HCT116 (cell line): ENCODE measurements around the gene CGB1. TPM values are rescaled to one million over a fixed set of nuclear protein-coding genes. Genes with fewer than 3 reads are reported as not detected.

Source experiments
- ATAC-seq: fragments of 200-7000 bp; cut with Tn5 transposase; 2 replicates; pipeline ENCODE4 v1.9.1; 2020; ENCODE audit warnings: mild to moderate bottlenecking, moderate library complexity
- BruUV-seq: library from RNA; stranded (reverse); fragments of 400-500 nt; replicated peaks from 2 replicates; lab custom pipeline; 2021; lab: Mats Ljungman, UMichigan
- CTCF ChIA-PET: fragments of 300-600 bp; sonication (Branson Sonifier 250); formaldehyde crosslinking; loops from one replicate; lab custom pipeline; 2021; ENCODE audit warnings: antibody characterized with exemption; lab: Charles Lee
- POLR2A ChIA-PET: fragments of 300-600, 350-600 bp; sonication (Branson Sonifier 250); formaldehyde crosslinking; loops from one replicate; lab custom pipeline; 2021; ENCODE audit warnings: antibody characterized with exemption; lab: Charles Lee
- RAD21 ChIA-PET, 2 experiments: fragments of 300-600 bp; sonication (Branson Sonifier 250); formaldehyde crosslinking; loops; one replicate each; lab custom pipeline; 2023; ENCODE audit warnings: low total read pairs in 2 of 2; ENCODE audit not compliant: uncharacterized antibody in 2 of 2, unreplicated experiment in 2 of 2, low non-redundant PET in 1 of 2; lab: Charles Lee
- DNase-seq: peaks from one replicate; pipeline ENCODE4 v3.0.0-alpha.2; 2010; ENCODE audit warnings: low read depth, low spot score
- H2AFZ ChIP-seq: fragments of 200-600 bp; shearing (Covaris generic), sonication (generic); 2 replicates; pipeline ENCODE4 v1.6.1; 2017; ENCODE audit warnings: low read depth, mixed run types, mixed read lengths, antibody characterized with exemption, low read length; ENCODE audit not compliant: poor library complexity, severe bottlenecking
- H3K27ac ChIP-seq: 2 replicates; pipeline ENCODE4 v1.5.1; 2012; ENCODE audit warnings: low read depth, low read length
- H3K27me3 ChIP-seq: fragments of 200-600 bp; sonication (generic); 2 replicates; pipeline ENCODE4 v1.6.1; 2016; ENCODE audit warnings: mixed run types, low read length, mixed read lengths; ENCODE audit not compliant: insufficient read depth
- H3K36me3 ChIP-seq, 2 experiments: fragments of 200-500 bp in 1 of 2; fragments of 200-600 bp in 1 of 2; sonication (Bioruptor generic) in 1 of 2; sonication (generic) in 1 of 2; 2 replicates each; pipeline versions ENCODE4 v1.5.1 to v1.6.1; 2014 to 2016; ENCODE audit warnings: low read length in 2 of 2, inconsistent platforms in 1 of 2, mixed read lengths in 1 of 2, mixed run types in 1 of 2; ENCODE audit not compliant: insufficient read depth in 2 of 2, control insufficient read depth in 1 of 2
- H3K4me1 ChIP-seq, 2 experiments: fragments of 200-600 bp in 1 of 2; sonication (generic) in 1 of 2; 2 replicates each; pipeline versions ENCODE4 v1.5.1 to v1.6.1; 2012 to 2017; ENCODE audit warnings: low read length in 2 of 2, inconsistent platforms in 1 of 2, mild to moderate bottlenecking in 1 of 2, mixed read lengths in 1 of 2, mixed run types in 1 of 2, moderate library complexity in 1 of 2; ENCODE audit not compliant: insufficient read depth in 2 of 2, control insufficient read depth in 1 of 2
- H3K4me2 ChIP-seq: fragments of 200-600 bp; sonication (generic); 2 replicates; pipeline ENCODE4 v1.6.1; 2017; ENCODE audit warnings: mixed run types, low read length, mixed read lengths
- H3K4me3 ChIP-seq, 2 experiments: fragments of 200-600 bp in 1 of 2; sonication (generic) in 1 of 2; replicated peaks in 1 of 2; 2 replicates each; pipeline ENCODE4 v1.5.1; 2011 to 2016; ENCODE audit warnings: low read length in 2 of 2, control low read depth in 1 of 2, low read depth in 1 of 2, mild to moderate bottlenecking in 1 of 2, mixed read lengths in 1 of 2, mixed run types in 1 of 2
- H3K79me2 ChIP-seq: fragments of 200-600 bp; sonication (generic); 2 replicates; pipeline ENCODE4 v1.6.1; 2017; ENCODE audit warnings: mild to moderate bottlenecking, mixed run types, low read length, moderate library complexity, mixed read lengths; ENCODE audit not compliant: insufficient read depth
- H3K9ac ChIP-seq: fragments of 200-600 bp; sonication (generic); 2 replicates; pipeline ENCODE4 v1.6.1; 2016; ENCODE audit warnings: low read length, mixed read lengths
- H3K9me2 ChIP-seq: fragments of 200-600 bp; sonication (generic), shearing (Covaris generic); 2 replicates; pipeline ENCODE4 v1.6.1; 2017; ENCODE audit warnings: mixed run types, mild to moderate bottlenecking, moderate library complexity; ENCODE audit not compliant: insufficient read depth
- H3K9me3 ChIP-seq, 2 experiments: fragments of 200-500 bp in 1 of 2; fragments of 200-600 bp in 1 of 2; sonication (Bioruptor generic) in 1 of 2; sonication (generic) in 1 of 2; 2 replicates each; pipeline ENCODE4 v1.6.1; 2014 to 2017; ENCODE audit warnings: low read length in 2 of 2, mixed read lengths in 2 of 2, inconsistent platforms in 1 of 2, low read depth in 1 of 2, mild to moderate bottlenecking in 1 of 2, mixed run types in 1 of 2, moderate library complexity in 1 of 2; ENCODE audit not compliant: control insufficient read depth in 1 of 2, insufficient read depth in 1 of 2
- H4K20me1 ChIP-seq: fragments of 200-600 bp; sonication (generic), shearing (Covaris generic); 2 replicates; pipeline ENCODE4 v1.6.1; 2017; ENCODE audit warnings: mixed run types, mild to moderate bottlenecking, moderate library complexity; ENCODE audit not compliant: insufficient read depth
- CBX3 ChIP-seq: IDR thresholded peaks from 2 replicates; pipeline ENCODE4 v1.6.1; 2012; ENCODE audit warnings: low read depth
- CEBPB ChIP-seq: IDR thresholded peaks from 2 replicates; pipeline ENCODE4 v1.6.1; 2012; ENCODE audit warnings: low read depth
- EGR1 ChIP-seq: IDR thresholded peaks from 2 replicates; pipeline ENCODE4 v1.6.1; 2012; ENCODE audit warnings: low read depth
- FOSL1 ChIP-seq: IDR thresholded peaks from 2 replicates; pipeline ENCODE4 v1.6.1; 2012; ENCODE audit warnings: low read depth
- POLR2A ChIP-seq: IDR thresholded peaks from 2 replicates; pipeline ENCODE4 v1.7.0; 2011; ENCODE audit warnings: borderline replicate concordance; ENCODE audit not compliant: insufficient read depth, insufficient read length; ENCODE audit errors: extremely low read depth
- RAD21 ChIP-seq: IDR thresholded peaks from 2 replicates; pipeline ENCODE4 v1.6.1; 2012; ENCODE audit warnings: low read depth, mild to moderate bottlenecking
- SIN3A ChIP-seq: IDR thresholded peaks from 2 replicates; pipeline ENCODE4 v1.6.1; 2012; ENCODE audit warnings: low read depth
- SRF ChIP-seq: IDR thresholded peaks from 2 replicates; pipeline ENCODE4 v1.6.1; 2012; ENCODE audit warnings: low read depth
- intact Hi-C: fragments of 100-400 bp; cut with micrococcal nuclease; formaldehyde crosslinking; loops from 2 replicates; pipeline ENCODE4 v1.10.0; 2022
- total RNA-seq: library from RNA; stranded (reverse); gene quantifications from one replicate; pipeline ENCODE4 v1.2.1, GENCODE V29; 2021; ENCODE audit not compliant: unreplicated experiment
- TF ChIP-seq, protein P1 (sequence below): IDR thresholded peaks from 2 replicates; pipeline ENCODE4 v1.6.1; 2012
- TF ChIP-seq, protein P2 (sequence below): IDR thresholded peaks from 2 replicates; pipeline ENCODE4 v1.6.1; 2012

CGB1 gene
- total RNA-seq, 1 experiment from 2014 or later: 0.76 TPM

DNA sequence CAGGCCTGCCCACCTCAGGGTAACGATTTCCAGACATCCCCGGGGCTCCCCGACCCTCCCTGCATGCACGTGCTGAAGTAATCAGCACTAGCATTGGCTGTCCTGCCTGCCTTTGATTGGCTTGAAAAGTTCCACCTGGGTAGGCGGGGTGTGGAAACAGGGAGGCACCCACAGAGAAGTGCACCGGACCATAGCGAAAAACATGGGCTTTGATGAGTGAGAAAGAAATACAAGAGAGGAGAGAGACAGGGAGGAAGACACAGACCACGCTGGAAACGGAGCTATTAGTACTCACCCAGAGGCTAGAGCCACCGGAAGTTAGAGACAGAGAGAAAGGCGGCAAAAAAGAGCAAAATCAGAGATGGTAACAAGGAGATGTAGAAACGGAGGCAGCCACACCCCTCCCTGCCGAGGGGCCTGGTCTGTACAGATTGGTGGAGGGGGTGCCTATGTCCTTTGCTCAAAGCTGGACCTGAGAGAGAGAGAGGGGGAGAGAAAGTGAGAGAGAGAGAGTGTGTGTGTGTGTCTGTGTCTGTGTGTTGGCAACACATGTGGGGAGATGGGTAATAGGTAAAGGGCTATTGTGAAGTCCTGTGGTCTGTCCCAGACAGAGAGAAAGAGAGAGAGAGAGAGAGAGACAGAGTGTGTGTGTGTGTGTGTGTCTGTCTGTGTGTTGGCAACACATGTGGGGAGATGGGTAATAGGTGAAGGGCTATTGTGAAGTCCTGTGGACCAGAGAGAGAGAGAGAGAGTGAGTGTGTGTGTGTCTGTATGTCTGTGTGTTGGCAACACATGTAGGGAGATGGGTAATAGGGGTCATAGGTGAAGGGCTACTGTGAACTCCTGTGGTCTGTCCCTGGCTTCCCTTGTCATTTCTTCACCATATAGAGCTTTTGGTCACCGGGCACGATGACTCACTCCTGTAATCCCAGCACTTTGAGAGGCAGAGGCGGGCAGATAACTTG, 15.5 kb downstream of the CGB1 start:
- Histone ChIP-seq H3K4me2 (peak overlapping the region; percentile 24), H3K27me3 (no peaks in the 10 kb centered on the region), H3K9ac (no peak overlapping the region), H3K79me2 (no peaks in the 10 kb centered on the region), H3K4me3 (no peak overlapping the region), H3K9me2 (no peaks in the 10 kb centered on the region), H3K9me3 (no peaks in the 10 kb centered on the region), H2AFZ (no peak overlapping the region), H4K20me1 (no peaks in the 10 kb centered on the region), H3K36me3 (no peaks in the 10 kb centered on the region), H3K27ac (0 out of 2 replicates have a peak overlapping the region, but pooled peaks have one; percentile 9), H3K4me1 (peaks cover 31 to 55% of the 10 kb centered on the region in 2 experiments)
- ATAC-seq (no peak), DNase-seq (no peak)
- ChIA-PET CTCF (interaction anchor here (0.7 to 4.3 kb wide), 5 partner anchors 21 to 204 kb away, joined by 3 to 44 read pairs (median 4); partner anchors contain the start of genes GYS1 and RUVBL2), POLR2A (interaction anchor here (1.4 kb wide), 1 partner anchor 28 kb away, joined by 3 read pairs; the partner anchor contains the start of gene RUVBL2), RAD21 (no interaction called here)
- intact Hi-C loops: no loop called here
- TF ChIP-seq, protein P1, sequence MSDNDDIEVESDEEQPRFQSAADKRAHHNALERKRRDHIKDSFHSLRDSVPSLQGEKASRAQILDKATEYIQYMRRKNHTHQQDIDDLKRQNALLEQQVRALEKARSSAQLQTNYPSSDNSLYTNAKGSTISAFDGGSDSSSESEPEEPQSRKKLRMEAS: 0 out of 2 replicates have a peak, but pooled peaks have one; percentile 18
- TF ChIP-seq SIN3A (no peak), CBX3 (no peak), EGR1 (no peak), SRF (no peak), RAD21 (no peak), FOSL1 (peak; percentile 22; the same call in 1 of the 2 replicates)
- BruUV-seq: no TSS peak

DNA sequence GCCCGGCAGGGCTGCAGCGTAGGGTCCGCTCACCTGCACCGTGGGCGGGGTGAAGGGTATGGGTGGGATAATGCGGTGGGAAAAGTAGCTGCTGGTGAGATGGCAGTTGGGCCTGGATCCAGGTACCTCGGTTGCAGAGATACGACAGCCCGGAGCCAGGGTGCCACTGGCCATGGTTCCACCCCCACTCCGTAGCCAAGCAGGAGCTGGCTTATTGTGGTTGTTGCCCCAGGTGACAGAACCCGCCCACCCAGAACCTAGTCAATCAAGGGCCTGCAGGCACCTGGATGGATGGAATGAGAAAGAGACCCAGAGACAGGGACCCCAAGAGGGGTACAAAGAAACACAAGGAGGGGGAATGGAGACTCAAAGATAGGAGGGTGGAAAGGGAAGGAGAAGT, 16.4 kb downstream of the CGB1 start:
- intact Hi-C loops: no loop called here
- TF ChIP-seq CEBPB (no peak), POLR2A (no peak)
- TF ChIP-seq, protein P2, sequence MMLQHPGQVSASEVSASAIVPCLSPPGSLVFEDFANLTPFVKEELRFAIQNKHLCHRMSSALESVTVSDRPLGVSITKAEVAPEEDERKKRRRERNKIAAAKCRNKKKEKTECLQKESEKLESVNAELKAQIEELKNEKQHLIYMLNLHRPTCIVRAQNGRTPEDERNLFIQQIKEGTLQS: no peak
- H3K36me3 ChIP-seq: peaks cover 0 to 5% of the 10 kb centered on the region in 2 experiments; a peak in 1 of 4 replicates
- ChIA-PET RAD21 (no interaction called here), POLR2A (no interaction called here), CTCF (interaction anchor here (0.9 to 4.3 kb wide), 6 partner anchors 11 to 205 kb away, joined by 3 to 44 read pairs (median 5); partner anchors contain the start of genes CGB2, GYS1 and RUVBL2)
- no peaks in the 10 kb centered on the region for H3K79me2 ChIP-seq
- no TSS peak for BruUV-seq
- H3K27ac ChIP-seq: no peak overlapping the region
- no peak overlapping the region; the same call in 1 of the 2 replicates for H3K9ac ChIP-seq
- H3K4me3 ChIP-seq: no peak overlapping the region
- H3K4me2 ChIP-seq: peak overlapping the region; percentile 95
- no peaks in the 10 kb centered on the region for H4K20me1 ChIP-seq
- H3K27me3 ChIP-seq: no peaks in the 10 kb centered on the region
- ATAC-seq (no peak), DNase-seq (no peak)
- peaks cover 31 to 55% of the 10 kb centered on the region in 2 experiments for H3K4me1 ChIP-seq
- H3K9me2 ChIP-seq: no peaks in the 10 kb centered on the region
- no peak overlapping the region for H2AFZ ChIP-seq
- H3K9me3 ChIP-seq: no peaks in the 10 kb centered on the region
